ENCODE measurements around the gene APLP1.

GRCh38 chr19:35885904-35886303 is 17.5 kb downstream of the APLP1 start:
- no peak for TF ChIP-seq CTCF (IDR thresholded peaks at IDR 0.05)
- no peak for TF ChIP-seq POLR2A (IDR thresholded peaks at IDR 0.05)
- TF ChIP-seq EP300 (IDR thresholded peaks at IDR 0.05), result no peak

Measured in ovary (tissue), 3 donors.